MM.1S (cell line): ENCODE results near the gene ADAM8.

Source experiments
- EZH2phosphoT487 ChIP-seq: fragments of 300-600 bp; sonication (generic); IDR thresholded peaks from 2 replicates; pipeline ENCODE4 v1.6.1; 2018; ENCODE audit warnings: antibody characterized with exemption, low read length
- TF ChIP-seq, protein P1 (sequence below): fragments of 300-600 bp; sonication (generic); IDR thresholded peaks from 2 replicates; pipeline ENCODE4 v1.5.1; 2016; ENCODE audit warnings: antibody characterized with exemption, low read length, mixed read lengths

DNA sequence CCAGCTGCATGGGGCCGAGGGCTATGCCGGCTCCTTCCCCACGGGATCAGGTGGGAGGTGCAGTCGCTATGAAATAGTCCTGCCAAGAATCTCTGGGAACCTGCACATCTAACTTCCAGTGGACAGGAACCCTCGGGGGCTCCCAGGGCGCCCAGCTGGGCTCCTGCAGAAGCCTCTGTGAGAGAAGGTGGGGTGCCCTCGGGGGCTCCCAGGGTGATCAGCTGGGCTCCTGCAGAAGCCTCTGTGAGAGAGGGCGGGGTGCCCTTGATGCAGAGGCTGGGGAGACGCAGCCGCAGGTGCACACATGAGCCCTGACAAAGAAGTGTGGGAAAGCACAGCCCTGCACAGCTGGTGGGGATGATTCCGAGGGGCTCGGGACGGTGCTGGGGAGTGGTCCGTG is 33.1 kb downstream of the ADAM8 start:
- TF ChIP-seq, protein P1, sequence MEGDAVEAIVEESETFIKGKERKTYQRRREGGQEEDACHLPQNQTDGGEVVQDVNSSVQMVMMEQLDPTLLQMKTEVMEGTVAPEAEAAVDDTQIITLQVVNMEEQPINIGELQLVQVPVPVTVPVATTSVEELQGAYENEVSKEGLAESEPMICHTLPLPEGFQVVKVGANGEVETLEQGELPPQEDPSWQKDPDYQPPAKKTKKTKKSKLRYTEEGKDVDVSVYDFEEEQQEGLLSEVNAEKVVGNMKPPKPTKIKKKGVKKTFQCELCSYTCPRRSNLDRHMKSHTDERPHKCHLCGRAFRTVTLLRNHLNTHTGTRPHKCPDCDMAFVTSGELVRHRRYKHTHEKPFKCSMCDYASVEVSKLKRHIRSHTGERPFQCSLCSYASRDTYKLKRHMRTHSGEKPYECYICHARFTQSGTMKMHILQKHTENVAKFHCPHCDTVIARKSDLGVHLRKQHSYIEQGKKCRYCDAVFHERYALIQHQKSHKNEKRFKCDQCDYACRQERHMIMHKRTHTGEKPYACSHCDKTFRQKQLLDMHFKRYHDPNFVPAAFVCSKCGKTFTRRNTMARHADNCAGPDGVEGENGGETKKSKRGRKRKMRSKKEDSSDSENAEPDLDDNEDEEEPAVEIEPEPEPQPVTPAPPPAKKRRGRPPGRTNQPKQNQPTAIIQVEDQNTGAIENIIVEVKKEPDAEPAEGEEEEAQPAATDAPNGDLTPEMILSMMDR: no peak
- no peak for TF ChIP-seq EZH2phosphoT487
